Measurements from ENCODE around the gene ITGA3.
A peak's percentile ranks its signal among the peaks of the same experiment; 100 is the strongest.

The ITGA3 gene

DNA sequence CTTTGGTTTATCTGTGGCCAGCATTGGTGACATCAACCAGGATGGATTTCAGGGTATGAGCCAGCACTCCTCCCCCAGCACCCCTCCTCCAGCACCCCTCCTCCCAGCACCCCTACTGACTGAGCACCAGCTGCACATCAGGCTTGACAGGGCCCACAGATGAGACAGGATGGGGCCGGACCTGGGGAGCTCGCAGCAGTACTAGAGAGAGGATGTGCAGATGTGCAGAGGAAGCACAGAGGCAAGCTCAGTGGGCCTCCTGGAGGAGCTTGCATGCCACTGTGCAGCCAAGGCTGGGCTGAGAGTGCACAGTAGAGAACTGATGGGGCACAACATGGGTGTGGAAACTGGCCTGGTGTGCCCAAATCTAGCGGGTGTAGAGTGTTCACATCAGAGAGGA is 16.2 kb downstream of the ITGA3 start:
- DNase-seq (ENCODE audit: low spot score): no peak

DNA sequence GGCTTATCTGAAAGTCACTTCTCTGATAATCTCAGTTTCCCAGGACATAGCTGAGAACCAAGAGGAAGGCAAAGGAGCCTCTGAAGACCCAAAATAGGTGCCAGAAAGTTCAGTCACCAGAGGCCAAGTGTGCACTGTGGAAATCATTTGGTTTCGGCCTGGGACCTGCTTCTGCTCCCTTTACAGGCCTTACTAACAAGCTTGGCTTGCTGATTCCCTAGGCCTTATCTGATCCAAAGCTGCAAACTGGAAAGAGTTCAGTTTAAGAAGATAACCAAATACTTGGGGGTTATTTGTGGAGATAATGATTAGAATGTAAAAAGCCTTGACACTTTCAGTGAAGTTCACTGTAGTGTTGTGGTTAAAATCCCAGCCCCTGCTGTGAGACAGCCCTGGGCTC is 17.0 kb downstream of the ITGA3 start:
- no peak for DNase-seq (ENCODE audit: low spot score)

DNA sequence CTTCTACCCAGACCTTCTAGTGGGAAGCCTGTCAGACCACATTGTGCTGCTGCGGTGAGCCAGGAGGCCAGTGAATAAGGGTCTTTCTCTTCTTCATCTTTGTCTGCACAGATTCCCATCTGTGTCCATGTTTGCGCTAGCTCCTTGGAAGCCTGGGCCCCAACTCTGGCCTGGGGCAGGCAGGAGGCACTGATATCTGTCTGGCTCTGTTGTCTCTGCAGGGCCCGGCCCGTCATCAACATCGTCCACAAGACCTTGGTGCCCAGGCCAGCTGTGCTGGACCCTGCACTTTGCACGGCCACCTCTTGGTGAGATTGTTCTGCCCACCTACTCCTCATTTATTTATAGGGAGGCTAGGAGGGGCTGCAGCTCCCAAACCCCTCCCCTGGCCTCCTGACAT is 18.3 kb downstream of the ITGA3 start:
- no peak for DNase-seq (ENCODE audit: low spot score)

DNA sequence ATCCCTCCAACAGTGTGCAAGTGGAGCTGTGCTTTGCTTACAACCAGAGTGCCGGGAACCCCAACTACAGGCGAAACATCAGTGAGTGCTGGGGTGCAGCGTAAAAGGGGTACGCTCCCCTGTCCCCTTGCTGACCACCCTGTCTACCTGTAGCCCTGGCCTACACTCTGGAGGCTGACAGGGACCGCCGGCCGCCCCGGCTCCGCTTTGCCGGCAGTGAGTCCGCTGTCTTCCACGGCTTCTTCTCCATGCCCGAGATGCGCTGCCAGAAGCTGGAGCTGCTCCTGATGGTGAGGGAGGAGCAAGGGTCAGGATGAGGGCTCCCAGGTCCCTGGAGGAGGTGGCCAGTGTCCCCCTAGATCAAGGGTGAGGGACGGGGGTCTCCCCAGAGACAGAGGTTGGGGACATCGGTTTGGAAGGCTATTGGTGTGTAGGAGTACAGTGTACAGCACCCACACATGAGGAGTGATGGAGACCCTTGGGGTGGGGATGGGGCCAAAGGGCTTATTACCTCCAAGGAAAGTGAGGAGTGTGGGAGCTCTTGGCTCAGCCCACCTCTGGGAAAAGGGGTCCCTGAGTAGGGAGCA is 19.6 kb downstream of the ITGA3 start:
- no peak for DNase-seq (ENCODE audit: low spot score)

DNA sequence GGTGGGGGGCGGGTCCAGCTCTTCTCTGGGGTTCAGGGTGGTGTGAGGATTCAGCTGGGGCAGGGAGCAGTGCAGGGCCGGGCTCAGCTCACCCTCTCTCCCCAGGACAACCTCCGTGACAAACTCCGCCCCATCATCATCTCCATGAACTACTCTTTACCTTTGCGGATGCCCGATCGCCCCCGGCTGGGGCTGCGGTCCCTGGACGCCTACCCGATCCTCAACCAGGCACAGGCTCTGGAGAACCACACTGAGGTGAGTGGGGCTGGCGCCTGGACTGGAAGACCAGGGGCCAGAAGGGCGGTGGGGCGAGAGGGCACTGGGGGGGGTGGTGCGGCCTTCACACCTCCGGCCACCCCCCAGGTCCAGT is 20.3 kb downstream of the ITGA3 start:
- DNase-seq (ENCODE audit: low spot score): no peak

DNA sequence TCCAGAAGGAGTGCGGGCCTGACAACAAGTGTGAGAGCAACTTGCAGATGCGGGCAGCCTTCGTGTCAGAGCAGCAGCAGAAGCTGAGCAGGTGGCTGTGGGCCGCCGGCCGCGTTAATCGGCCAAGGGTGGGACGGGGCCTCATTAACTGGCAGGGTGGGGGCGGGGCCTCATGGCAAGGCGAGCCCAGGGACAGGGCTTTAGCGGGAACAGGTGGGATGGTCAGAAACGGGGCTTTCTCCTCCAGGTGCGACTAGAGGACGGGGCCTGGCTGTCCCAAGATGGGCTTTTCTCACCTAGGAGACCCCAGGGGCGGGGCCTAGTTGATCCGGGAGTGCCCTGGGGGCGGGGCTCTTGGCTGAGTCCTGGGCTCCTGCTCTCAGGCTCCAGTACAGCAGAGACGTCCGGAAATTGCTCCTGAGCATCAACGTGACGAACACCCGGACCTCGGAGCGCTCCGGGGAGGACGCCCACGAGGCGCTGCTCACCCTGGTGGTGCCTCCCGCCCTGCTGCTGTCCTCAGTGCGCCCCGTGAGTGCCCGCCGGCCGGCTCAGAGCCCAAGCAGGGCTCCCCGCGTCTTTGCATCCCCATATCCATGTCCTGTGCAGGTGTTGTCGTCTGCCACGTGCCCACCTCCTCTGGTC is 20.8 kb downstream of the ITGA3 start:
- DNase-seq (ENCODE audit: low spot score): no peak

DNA sequence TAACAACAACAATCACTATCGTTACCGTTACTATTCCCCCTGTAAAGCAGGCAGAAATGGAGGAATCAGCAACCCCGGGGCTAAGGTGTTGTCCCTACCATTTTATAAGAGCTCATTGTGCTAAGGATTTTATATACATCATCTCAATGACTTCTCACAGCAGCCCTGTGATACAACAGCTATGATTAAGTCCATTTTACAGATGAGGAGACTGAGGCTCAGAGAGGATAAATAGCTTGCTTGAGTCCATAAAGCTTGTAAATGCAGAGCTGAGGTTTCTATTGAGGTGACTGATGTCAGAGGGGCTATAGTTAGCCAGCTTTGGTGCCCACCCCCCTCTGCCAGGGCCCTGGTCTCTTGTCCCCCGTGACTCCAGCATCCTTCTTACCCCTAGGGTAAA is 22.5 kb downstream of the ITGA3 start:
- no peak for DNase-seq (ENCODE audit: low spot score)

DNA sequence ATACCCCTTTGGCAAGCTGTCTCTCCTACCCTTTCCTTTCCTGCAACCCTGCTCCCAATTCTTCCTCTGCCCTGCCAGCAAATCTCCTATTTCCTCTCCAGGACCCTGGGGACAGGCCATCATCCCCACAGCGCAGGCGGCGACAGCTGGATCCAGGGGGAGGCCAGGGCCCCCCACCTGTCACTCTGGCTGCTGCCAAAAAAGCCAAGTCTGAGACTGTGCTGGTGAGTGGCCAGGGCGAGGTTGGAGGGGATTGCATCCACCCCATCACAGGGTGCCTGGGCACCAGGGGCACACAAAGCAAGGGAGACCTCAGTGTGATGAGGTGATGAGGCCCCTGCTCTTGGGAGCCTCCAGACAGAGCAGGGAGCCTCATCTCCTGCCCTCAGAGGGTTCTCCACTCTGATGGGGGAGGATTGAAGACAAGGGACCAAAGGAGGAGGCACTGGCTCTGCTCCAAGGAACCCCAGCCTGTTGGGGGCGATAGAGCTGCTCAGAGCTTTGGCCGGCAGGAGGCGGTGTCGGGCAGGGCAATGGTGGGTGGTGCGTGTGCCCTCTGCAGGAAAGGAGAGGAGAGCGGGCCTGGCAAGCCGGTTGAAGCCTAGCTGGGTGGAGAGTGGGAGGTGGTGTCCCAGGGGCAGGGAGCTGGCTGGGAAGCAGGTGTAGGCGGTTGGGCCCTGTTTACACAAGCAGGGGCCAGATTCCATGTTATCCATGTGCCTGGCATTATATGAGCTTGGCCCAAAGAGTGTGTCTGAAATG is 23.6 kb downstream of the ITGA3 start:
- DNase-seq (ENCODE audit: low spot score): no peak

DNA sequence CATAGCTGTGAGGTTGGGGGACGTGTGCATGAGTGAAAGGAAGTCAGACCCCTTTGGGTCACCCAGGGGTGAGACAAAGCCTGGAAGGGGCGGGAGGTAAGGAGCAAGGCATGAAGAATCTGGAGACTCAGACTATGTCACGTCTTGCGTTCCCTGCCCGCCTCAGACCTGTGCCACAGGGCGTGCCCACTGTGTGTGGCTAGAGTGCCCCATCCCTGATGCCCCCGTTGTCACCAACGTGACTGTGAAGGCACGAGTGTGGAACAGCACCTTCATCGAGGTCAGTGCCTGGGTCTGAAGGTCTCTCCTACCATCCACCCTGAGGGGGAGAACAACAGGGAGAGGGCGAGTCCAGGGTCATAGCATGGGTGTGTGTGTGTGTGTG is 24.2 kb downstream of the ITGA3 start:
- DNase-seq (ENCODE audit: low spot score): no peak

DNA sequence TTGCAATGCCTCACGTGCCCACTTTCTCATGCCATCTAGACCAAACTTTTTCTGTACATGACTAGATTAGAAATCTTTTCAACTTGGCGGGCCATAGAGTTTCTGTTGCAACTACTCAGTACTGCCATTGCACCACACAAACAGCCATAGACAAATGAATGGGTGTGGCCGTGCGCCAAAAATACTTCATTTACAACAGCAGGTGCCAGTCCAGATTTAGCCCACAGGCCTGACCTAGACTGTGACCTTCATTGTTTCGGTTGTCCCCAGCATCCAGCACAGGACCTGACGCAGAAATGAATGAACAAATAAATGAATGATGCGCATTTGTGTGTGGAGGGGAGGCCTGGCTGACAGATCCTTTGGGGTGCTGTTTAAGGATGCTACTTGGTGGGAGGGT is 24.9 kb downstream of the ITGA3 start:
- DNase-seq (ENCODE audit: low spot score): no peak

DNA sequence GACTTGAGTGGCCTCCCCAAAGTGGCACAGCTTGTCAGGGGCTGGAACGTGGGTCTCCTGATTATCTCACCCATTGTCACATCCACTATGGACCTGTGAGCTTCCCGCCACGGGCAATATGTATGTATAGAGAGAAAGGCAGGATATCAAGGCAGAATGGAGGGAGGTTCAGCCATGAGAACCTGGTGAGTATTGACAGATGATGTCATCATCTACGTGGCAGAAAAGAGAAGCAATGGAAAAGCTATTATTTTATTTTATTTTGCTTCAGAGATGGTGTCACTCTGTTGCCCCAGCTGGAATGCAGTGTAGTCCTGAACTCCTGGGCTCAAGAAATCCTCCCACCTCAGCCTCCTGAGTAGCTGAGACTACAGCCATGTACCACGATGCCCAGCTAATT is 25.8 kb downstream of the ITGA3 start:
- no peak for DNase-seq (ENCODE audit: low spot score)

DNA sequence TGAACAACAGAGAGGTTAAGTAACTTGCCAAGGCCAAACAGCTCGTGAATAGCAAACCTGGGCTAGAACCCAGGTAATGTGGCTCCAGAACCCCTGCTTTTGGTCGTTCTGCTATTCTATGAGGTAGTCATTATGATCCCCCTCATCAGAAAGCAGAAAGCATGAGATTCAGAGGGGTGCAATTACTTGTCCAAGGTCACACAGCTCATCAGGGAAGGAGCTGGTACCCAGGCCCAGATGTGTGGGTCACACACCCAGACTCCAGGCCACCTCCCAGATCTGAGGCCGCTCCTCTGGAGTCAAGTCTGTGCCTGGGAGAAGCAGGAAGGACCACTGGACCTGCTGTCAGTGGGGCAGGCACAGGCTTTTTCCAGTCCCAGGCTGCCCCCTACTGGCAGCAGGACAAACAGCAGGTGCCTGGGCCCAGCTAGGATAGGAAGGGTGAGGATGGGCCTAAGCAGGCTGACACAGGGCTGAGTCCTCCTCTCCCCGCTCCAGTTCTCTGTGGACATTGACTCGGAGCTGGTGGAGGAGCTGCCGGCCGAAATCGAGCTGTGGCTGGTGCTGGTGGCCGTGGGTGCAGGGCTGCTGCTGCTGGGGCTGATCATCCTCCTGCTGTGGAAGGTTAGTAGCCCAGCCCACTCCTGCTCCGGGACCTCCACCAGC is 31.5 kb downstream of the ITGA3 start:
- DNase-seq (ENCODE audit: low spot score): peak; percentile 60

DNA sequence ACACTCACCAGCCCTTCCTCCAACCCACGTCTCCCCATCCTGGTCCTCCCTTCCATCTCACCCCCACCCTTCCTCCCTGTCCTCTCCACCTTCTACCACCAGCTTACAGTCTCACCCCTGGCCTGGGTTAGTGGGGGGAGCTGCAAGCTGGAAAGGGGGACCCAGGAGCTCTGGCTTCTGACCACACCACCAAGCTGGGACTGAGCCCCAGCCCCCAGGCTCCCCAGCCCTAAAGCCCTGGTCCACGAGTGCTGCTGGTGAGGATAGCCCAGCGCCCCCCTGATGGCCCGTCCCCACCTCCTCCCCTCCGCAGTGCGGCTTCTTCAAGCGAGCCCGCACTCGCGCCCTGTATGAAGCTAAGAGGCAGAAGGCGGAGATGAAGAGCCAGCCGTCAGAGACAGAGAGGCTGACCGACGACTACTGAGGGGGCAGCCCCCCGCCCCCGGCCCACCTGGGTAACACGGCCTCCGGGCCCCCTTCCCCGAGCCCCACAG is 32.0 kb downstream of the ITGA3 start:
- no peak for DNase-seq (ENCODE audit: low spot score)

DNA sequence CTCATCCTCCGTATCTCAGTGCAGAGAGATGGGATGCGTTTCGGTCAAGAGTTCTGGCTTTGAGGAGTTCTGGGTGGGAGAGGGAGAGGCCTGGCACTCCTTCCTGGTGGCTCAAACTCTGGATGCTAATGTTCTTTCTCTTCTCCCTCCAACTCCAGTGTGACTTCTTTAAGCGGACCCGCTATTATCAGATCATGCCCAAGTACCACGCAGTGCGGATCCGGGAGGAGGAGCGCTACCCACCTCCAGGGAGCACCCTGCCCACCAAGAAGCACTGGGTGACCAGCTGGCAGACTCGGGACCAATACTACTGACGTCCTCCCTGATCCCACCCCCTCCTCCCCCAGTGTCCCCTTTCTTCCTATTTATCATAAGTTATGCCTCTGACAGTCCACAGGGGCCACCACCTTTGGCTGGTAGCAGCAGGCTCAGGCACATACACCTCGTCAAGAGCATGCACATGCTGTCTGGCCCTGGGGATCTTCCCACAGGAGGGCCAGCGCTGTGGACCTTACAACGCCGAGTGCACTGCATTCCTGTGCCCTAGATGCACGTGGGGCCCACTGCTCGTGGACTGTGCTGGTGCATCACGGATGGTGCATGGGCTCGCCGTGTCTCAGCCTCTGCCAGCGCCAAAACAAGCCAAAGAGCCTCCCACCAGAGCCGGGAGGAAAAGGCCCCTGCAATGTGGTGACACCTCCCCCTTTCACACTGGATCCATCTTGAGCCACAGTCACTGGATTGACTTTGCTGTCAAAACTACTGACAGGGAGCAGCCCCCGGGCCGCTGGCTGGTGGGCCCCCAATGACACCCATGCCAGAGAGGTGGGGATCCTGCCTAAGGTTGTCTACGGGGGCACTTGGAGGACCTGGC is 33.3 kb downstream of the ITGA3 start:
- no peak for DNase-seq (ENCODE audit: low spot score)

DNA sequence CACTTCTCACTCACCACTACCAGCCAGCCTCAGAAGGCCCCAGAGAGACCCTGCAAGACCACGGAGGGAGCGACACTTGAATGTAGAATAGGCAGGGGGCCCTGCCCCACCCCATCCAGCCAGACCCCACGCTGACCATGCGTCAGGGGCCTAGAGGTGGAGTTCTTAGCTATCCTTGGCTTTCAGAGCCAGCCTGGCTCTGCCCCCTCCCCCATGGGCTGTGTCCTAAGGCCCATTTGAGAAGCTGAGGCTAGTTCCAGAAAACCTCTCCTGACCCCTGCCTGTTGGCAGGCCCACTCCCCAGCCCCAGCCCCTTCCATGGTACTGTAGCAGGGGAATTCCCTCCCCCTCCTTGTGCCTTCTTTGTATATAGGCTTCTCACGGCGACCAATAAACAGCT is 34.2 kb downstream of the ITGA3 start:
- DNase-seq (ENCODE audit: low spot score): no peak

DNA sequence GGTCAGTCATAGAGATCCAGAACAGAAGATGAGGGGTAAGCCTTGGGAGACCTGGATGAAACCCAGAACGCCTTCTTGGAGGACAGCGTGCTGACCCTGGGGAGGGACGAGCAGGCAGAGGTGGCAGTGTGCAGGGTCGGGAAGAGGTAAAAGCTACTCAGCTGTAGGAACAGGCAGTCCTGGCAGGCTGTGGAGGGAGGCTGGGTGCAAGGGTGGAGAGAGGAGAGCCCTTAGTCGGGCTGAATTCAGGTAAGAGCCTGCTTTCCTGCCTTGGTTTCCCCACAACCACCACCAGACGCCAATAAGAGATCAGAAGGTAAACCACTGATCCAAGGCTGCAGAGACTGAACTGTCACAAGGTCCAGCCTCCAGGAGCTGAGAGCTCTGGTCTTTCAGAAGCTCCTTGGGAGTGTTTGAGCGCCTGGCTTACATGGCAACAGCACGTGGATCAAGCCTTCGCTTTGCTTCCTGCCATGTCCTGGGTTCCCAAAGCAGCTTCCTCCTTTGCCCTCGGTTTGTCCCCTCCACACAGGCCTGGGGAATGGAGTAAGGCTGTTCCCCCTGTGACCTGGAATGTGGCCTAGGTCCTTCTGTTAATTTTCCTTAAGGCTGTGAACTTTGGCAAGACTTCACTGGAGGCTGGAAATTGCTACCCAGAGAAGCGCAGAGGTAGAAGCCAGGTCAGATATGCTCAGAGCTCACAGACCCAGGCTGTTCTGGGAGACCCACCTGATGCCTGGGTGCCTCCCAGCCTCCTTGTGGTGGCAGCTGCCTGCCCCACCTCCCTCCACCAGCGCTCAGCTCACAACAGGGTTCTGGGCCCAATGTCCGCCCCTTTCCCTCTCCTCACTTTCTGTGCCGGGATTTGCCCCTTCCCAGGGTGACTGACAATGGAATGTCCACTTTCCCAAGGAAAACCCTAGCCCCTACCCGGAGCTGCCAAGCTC is 35.3 kb downstream of the ITGA3 start:
- DNase-seq (ENCODE audit: low spot score): no peak

DNA sequence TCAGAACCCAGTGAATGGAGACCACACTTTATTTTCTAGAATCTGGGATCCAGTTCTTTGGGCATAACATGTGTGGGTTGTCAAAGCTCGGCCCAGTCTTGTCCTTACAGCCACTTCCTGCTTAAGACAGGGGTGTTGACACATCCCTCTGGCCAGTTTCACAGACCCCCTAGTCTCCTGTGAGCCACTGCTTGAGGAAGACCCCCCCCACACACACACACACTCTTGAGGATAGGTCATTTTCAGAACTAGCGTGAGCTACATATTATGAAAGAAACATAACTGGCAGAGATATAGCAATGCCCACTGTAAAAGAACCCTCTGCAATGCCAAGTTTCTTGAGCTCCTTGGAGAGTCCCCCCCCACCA is 36.0 kb downstream of the ITGA3 start:
- no peak for DNase-seq (ENCODE audit: low spot score)

DNA sequence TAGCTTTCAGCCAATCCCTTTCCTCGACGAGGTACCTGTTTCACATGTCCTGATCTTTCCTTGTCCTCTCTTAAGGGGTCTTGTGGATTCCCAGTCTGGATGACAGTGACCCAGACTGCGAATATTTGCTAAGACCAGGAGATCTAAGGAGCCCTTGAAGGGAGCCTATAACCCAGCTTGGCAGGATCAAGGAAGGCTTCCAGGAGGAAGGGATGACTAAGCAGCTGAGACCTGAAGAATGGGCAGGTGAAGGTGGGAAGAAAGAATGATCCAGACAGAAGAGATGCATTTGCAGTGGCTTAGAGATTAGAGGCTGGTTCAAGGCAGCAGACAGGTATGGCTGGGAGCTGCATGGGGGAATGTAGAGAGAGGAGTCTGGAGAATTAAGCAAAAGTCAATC is 37.3 kb downstream of the ITGA3 start:
- peak; percentile 59 for DNase-seq (ENCODE audit: low spot score)

DNA sequence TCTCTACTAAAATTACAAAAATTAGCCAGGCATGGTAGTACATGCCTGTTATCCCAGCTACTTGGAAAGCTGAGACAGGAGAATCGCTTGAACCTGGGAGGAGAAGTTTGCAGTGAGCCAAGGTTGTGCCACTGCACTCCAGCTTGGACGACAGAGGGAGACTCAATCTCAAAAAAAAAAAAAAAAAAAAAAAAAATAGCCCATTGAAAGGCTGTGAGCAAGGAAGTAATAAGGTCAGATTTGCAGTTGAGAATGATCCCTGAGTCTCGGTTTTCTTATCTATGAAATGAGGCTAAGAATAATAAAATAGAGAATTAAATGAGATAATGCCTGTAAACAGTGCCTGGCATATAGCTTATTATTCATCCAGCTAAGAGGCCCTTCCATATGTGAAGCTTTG is 37.9 kb downstream of the ITGA3 start:
- peak; percentile 51 for DNase-seq (ENCODE audit: low spot score)

DNA sequence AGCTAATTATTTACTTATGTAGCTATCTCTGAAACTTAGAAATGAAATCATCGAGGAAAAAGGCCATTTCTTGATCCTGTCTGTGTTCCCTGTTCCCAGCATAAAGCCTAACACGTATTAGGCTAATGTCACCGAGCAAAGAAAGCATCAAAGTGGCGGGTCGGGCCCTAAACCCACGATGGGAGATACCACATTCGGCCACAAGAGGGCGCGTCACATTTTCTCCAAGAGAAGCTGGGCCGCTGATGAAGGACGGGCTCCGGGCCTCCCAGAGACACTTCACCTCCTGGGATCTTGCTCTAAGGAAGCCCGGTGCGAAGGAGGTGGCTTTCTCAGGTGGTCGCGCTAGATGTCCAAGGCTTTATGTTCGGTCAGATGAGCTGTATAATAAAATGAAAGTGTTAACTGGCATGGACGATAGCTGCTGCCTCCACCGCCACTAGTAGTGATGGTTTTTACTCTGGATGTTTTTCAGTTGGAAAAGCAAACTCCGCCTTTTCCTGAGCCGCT is 38.4 kb downstream of the ITGA3 start:
- peak; percentile 86 for DNase-seq (ENCODE audit: low spot score)
